ENCODE data around the gene COL19A1.

Gene COL19A1

DNA sequence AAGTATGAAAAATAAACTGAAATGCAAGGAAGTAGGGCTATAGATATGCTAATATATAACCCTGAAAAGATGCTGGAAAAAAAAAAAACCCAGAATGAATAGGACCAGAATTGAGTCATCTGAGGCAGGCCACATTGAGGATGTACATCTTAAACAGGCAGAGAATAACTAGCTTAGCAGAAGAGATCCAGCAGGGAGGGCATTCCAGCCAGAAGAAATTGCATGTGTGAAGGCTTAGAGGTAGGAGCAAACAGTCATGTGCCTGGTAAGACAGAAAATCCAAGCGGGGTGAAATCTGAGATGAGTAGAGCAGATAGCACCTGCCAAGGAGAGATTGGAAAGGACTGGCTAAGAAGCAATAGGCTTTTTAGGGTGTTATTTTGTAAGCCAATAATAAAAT, 2.6 kb downstream of the COL19A1 start:
- Histone ChIP-seq H3K9ac (ENCODE audit: low read depth, low read length, poor library complexity, severe bottlenecking) (no peak overlapping the region), H3K79me2 (ENCODE audit: insufficient read depth, low read length) (no peaks in the 10 kb centered on the region), H2AFZ (ENCODE audit: low read length) (no peak overlapping the region), H3K4me2 (ENCODE audit: low read depth, low read length, poor library complexity, severe bottlenecking) (no peak overlapping the region), H3K36me3 (ENCODE audit: insufficient read depth, low read length) (no peaks in the 10 kb centered on the region), H3K27me3 (ENCODE audit: insufficient read depth, low read length, poor library complexity, severe bottlenecking) (no peaks in the 10 kb centered on the region), H3K9me2 (replicated peaks; ENCODE audit: low read depth, low read length) (no peaks in the 10 kb centered on the region), H3K4me3 (ENCODE audit: low read length, poor library complexity, severe bottlenecking) (no peak overlapping the region), H3K4me1 (ENCODE audit: insufficient read depth, low read length, poor library complexity, severe bottlenecking) (no peaks in the 10 kb centered on the region), H3K9me3 (ENCODE audit: insufficient read depth, low read depth, low read length) (no peaks in the 10 kb centered on the region), H4K20me1 (ENCODE audit: insufficient read depth, low read length, poor library complexity, severe bottlenecking) (no peaks in the 10 kb centered on the region), H3F3A (ENCODE audit: low read depth) (no peaks in the 10 kb centered on the region)
- TF ChIP-seq, protein P1, sequence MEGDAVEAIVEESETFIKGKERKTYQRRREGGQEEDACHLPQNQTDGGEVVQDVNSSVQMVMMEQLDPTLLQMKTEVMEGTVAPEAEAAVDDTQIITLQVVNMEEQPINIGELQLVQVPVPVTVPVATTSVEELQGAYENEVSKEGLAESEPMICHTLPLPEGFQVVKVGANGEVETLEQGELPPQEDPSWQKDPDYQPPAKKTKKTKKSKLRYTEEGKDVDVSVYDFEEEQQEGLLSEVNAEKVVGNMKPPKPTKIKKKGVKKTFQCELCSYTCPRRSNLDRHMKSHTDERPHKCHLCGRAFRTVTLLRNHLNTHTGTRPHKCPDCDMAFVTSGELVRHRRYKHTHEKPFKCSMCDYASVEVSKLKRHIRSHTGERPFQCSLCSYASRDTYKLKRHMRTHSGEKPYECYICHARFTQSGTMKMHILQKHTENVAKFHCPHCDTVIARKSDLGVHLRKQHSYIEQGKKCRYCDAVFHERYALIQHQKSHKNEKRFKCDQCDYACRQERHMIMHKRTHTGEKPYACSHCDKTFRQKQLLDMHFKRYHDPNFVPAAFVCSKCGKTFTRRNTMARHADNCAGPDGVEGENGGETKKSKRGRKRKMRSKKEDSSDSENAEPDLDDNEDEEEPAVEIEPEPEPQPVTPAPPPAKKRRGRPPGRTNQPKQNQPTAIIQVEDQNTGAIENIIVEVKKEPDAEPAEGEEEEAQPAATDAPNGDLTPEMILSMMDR (conservative IDR thresholded peaks at IDR 0.05; ENCODE audit: low read length), result no peak
- TF ChIP-seq EZH2phosphoT487 (IDR thresholded peaks at IDR 0.05; ENCODE audit: borderline replicate concordance), result no peak

DNA sequence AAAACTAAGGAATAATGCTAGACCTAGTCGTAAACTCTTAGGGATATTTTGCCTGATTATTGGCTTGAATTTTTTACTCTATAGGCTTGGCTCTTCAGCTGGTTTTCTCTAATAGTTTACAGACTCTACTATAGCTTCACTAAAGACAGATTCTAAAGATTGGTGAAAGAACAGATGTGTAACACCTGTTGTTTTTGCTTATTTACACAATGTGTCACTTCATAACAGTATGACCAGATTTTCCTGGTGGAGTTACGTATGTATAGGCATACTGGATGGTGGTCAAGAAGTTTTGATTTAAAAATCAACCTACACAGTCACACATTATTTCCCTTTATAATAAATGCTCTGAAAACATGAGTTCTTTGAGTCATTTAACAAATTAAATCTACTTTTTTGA, 4.8 kb downstream of the COL19A1 start:
- H3K4me1 ChIP-seq (ENCODE audit: insufficient read depth, low read length, poor library complexity, severe bottlenecking), result no peaks in the 10 kb centered on the region
- no peaks in the 10 kb centered on the region for H3K9me2 ChIP-seq (replicated peaks; ENCODE audit: low read depth, low read length)
- no peaks in the 10 kb centered on the region for H3K9me3 ChIP-seq (ENCODE audit: insufficient read depth, low read depth, low read length)
- no peak overlapping the region for H3K9ac ChIP-seq (ENCODE audit: low read depth, low read length, poor library complexity, severe bottlenecking)
- no peaks in the 10 kb centered on the region for H4K20me1 ChIP-seq (ENCODE audit: insufficient read depth, low read length, poor library complexity, severe bottlenecking)
- no peaks in the 10 kb centered on the region for H3F3A ChIP-seq (ENCODE audit: low read depth)
- TF ChIP-seq, protein P1 (conservative IDR thresholded peaks at IDR 0.05; ENCODE audit: low read length), result no peak
- no peak for TF ChIP-seq EZH2phosphoT487 (IDR thresholded peaks at IDR 0.05; ENCODE audit: borderline replicate concordance)
- H3K4me2 ChIP-seq (ENCODE audit: low read depth, low read length, poor library complexity, severe bottlenecking), result no peak overlapping the region
- H3K27me3 ChIP-seq (ENCODE audit: insufficient read depth, low read length, poor library complexity, severe bottlenecking), result no peaks in the 10 kb centered on the region
- no peak overlapping the region for H3K4me3 ChIP-seq (ENCODE audit: low read length, poor library complexity, severe bottlenecking)
- no peaks in the 10 kb centered on the region for H3K79me2 ChIP-seq (ENCODE audit: insufficient read depth, low read length)
- H3K36me3 ChIP-seq (ENCODE audit: insufficient read depth, low read length), result no peaks in the 10 kb centered on the region
- H2AFZ ChIP-seq (ENCODE audit: low read length), result no peak overlapping the region

DNA sequence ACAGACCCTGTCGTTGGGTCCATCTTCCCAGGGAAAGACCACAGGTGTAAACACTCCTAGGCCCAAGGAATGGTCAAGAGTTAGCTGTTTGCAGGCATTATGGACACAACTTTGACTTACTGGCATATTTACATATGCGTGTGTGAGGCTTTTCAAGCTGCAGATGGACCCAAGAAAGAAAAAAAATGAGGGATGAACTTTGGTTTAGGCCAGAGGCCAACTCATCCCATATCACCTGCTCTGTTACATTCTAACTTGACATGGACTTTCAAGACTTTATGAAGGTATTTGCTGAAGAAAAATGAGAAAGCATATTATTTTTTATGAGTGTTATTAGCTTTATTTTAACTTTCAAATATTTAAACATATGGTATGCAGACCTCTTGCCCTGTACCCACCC, 6.9 kb downstream of the COL19A1 start:
- Histone ChIP-seq H3K9me3 (ENCODE audit: insufficient read depth, low read depth, low read length) (no peaks in the 10 kb centered on the region), H3K9ac (ENCODE audit: low read depth, low read length, poor library complexity, severe bottlenecking) (no peak overlapping the region), H3K4me1 (ENCODE audit: insufficient read depth, low read length, poor library complexity, severe bottlenecking) (no peaks in the 10 kb centered on the region), H3K36me3 (ENCODE audit: insufficient read depth, low read length) (no peaks in the 10 kb centered on the region), H3K4me2 (ENCODE audit: low read depth, low read length, poor library complexity, severe bottlenecking) (no peak overlapping the region), H3K27me3 (ENCODE audit: insufficient read depth, low read length, poor library complexity, severe bottlenecking) (no peaks in the 10 kb centered on the region), H4K20me1 (ENCODE audit: insufficient read depth, low read length, poor library complexity, severe bottlenecking) (no peaks in the 10 kb centered on the region), H3K9me2 (replicated peaks; ENCODE audit: low read depth, low read length) (no peaks in the 10 kb centered on the region), H3K4me3 (ENCODE audit: low read length, poor library complexity, severe bottlenecking) (no peak overlapping the region), H2AFZ (ENCODE audit: low read length) (no peak overlapping the region), H3F3A (ENCODE audit: low read depth) (no peaks in the 10 kb centered on the region), H3K79me2 (ENCODE audit: insufficient read depth, low read length) (no peaks in the 10 kb centered on the region)
- TF ChIP-seq, protein P1 (conservative IDR thresholded peaks at IDR 0.05; ENCODE audit: low read length), result no peak

All from Loucy (cell line).